ENCODE results near the gene CIT.

- TF ChIP-seq POLR2A (IDR thresholded peaks at IDR 0.05): no peak
- TF ChIP-seq, protein P1, sequence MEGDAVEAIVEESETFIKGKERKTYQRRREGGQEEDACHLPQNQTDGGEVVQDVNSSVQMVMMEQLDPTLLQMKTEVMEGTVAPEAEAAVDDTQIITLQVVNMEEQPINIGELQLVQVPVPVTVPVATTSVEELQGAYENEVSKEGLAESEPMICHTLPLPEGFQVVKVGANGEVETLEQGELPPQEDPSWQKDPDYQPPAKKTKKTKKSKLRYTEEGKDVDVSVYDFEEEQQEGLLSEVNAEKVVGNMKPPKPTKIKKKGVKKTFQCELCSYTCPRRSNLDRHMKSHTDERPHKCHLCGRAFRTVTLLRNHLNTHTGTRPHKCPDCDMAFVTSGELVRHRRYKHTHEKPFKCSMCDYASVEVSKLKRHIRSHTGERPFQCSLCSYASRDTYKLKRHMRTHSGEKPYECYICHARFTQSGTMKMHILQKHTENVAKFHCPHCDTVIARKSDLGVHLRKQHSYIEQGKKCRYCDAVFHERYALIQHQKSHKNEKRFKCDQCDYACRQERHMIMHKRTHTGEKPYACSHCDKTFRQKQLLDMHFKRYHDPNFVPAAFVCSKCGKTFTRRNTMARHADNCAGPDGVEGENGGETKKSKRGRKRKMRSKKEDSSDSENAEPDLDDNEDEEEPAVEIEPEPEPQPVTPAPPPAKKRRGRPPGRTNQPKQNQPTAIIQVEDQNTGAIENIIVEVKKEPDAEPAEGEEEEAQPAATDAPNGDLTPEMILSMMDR (IDR thresholded peaks at IDR 0.05): no peak
These were observed 187.1 kb downstream of the CIT start for GRCh38 chr12:119689935-119690500.

Measured in sigmoid colon (tissue), 3 donors.